ENCODE data around the gene TRPM4.
"Not testable (repeated sequence)": the region's sequence is repeated elsewhere in the genome, so short reads cannot be mapped to it uniquely, and the experiment has no call there.

The TRPM4 gene

DNA sequence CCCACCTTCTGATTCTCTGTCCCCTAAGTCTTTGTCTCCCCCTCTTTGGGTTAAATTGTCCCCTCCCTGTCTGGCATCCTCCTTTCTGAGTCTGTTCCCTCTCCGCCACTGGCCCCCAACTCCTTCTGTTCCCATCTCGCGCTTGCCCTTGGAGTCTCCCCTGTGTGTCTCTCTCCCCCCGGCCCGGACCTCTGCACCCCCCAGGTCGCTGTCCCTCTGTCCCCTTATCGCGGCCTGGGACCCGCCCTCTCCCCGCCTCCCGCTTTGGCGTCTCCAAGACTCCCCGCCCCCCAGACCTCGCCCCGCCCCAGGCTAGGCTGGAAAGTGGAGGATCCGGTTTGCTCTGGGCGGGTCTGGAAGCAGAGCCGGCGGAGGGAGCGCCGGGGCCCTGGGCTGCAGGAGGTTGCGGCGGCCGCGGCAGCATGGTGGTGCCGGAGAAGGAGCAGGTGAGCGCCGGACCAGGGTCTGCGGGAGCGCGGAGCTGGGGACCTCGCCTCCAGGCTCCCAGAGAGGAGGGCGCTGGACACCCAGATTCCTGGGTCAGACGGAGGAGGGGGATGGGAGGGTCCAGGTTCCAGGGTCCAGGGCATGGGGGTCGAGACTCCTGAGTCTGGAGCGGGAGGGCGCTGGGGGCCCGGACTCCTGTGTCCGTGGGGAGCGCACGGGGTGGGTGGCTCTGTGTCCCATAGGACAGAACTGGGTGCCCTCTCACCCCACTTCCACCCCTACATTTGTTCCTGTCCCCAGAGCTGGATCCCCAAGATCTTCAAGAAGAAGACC lies at the start of gene TRPM4:
Gene TRPM4 (plus strand): TSS at position 348 of the 780 bp plus-strand sequence. CDS start 75 bp downstream, at position 423.
- DNase-seq: peak; percentile 19 to 36

DNA sequence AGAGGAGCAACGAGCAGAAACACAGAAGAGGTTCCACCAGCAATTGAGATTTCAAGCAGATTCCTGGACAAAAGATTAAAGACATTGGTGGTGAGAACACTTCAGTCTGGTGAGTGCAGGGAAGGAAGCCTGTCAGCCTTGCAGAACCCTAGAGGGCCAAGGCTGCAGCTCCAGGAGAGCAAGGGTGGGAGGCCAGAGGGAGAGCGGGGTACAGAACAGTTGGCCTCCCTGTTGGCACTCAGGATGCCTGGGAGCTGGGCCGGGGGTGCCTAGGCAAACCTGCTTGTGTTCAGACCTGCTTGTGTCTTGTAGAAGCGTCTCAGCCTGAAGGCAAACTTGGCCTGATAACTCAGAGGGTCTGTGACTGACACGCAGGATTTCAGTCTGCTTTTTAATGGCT lies 48.5 kb upstream of the TRPM4 start:
- no peak for DNase-seq

DNA sequence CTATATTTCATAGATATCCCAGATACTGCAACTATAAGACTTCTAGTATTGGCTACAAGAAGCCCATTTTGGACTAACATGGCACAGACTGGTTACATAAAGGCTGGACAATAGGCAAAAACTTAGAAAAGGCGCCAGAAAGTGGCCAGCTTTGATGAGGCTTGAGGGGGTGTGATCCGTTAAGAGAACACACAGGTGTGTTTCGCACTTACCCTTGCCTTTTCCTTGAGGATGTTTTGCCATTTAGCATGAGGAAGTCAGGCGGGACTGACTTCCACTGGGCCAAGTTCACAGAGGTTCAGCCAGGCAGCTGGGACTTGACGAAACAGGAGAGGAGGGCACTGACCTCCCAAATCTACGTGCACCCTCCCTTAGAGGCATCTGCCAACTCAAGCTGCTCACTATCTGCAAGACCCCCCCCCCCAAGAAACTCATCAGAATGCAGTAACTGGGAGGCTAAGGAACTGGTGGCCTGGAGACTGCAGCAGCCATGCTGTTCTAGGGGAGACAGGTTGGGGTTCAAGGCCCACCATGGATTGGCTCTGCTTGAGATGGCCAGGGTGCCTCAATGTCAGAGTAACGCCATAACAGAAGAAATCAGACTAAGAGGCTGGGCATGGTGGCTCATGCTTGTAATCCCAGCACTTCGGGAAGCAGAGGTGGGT lies 47.9 kb upstream of the TRPM4 start:
- DNase-seq: no peak

DNA sequence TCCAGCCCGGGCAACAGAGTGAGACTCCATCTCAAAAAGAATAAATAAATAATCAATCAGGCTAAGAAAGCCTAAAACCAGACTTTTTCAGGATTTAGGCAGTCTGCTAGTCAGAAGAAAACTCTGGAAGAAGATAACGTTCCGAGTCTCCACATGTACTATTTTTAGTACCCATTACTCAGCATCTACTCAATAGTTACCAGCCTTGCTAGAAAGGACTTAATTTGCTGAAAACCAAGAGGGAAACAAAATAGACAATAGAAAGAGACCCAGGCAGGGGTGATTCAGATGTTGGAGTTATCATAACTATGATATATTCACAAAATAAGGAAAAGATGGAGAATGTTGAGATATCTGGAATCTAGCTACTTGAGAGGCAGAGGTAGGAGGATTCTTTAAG lies 47.0 kb upstream of the TRPM4 start:
- DNase-seq: no peak

DNA sequence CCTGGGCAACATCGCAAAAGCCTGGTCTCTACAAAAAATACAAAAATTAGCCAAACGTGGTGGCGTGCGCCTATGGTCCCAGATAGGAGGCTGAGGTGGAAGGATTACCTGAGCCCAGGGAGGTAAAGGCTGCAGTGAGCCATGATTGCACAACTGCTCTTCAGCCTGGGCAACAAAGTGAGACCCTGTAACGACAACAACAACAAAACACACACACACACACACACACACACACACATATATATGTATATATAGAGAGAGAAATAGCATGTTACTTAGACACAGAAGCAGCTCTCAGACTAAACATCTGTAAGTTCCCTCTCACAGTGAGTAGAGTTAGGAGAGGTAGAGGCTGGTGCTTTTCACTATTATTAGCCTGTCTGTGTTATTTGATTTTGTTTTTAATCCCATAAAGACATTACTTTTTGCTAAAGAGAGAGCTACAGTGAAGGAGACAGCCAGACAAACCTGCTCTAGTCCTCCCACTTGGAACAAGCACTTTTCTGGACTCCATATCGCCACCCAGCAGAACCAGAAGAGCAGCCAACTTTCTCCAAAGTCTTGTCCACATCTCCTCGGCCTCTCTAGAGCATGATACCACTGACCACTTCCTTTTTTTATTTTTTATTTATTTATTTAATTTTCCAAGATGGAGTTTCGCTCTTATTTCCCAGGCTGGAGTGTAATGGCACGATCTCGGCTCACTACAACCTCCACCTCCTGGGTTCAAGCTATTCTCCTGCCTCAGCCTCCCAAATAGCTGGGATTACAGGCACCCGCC lies 46.2 kb upstream of the TRPM4 start:
- no peak for DNase-seq

DNA sequence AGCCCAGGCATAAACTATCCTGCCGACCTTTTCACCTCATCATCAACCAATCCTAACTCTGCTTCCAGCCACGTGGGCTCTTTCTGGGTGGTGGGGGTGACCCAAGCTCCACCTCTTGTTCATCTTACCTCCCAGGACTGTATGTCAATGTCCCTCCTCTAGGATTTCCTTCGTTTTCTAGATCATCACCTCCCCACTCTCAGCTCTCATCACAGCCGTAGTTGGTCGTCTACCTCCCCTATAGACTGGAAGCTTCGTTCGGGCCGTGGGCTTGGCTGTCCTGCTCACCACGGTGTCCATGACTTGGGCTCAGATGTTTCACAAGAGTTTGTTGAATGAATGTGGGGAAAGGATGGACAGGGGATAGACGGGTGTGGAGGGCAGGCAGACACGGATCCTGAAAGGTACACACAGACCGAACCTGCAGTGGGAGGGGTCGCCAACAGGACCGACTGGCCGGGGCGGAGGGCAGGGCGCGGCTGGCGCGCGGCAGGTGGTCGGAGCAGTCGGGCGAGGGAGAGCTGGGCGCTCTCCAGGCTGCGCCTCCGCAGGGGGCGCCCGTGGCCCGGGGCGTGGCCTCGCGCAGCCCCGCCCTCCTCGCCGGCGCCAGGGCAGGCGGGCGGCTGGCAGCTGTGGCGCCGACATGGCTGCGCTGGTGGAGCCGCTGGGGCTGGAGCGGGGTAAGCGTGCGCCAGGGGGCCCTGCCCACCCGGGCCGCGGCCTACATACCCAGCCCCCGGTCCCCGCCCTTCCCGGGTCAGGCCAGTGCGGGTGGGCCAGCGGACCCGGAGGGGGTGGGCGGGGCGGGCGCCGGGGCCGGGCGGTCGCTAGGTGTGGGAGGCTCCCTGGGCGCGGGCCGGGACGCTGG lies 43.6 kb upstream of the TRPM4 start, which contains the start of gene LIN7B:
Gene LIN7B (plus strand): TSS at position 609 of the 868 bp plus-strand sequence. CDS start 35 bp downstream, at position 644.
- DNase-seq: peak; percentile 81 to 82

DNA sequence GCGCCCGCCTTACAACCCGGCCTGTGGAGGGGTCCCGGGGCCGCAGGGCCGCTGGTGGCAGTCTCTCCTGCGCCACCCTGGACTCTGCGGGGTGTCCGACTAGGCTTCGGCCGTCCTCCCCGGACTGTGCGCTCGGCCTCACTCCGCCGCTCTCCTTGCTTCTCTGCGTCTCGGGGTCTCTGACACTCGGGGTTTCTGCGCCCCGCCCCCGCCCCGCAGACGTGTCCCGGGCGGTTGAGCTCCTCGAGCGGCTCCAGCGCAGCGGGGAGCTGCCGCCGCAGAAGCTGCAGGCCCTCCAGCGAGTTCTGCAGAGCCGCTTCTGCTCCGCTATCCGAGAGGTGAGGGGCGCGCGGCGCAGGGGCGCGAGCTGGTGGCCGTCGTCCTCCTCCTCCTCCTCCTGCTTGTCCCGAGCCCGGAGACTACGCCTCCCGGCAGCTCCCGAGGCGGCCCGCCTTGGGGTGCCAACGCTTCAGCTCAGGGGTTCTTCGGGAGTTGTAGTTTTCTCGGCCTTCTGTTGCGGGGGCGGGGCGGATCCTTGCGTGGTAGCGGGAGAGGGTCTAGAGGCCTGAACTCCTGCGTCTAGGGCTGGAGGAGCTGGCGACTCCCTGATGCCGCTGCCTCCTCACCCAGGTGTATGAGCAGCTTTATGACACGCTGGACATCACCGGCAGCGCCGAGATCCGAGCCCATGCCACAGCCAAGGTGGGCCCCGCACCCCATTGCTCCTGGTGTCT lies 42.8 kb upstream of the TRPM4 start:
- peak; percentile 52 to 55 for DNase-seq

DNA sequence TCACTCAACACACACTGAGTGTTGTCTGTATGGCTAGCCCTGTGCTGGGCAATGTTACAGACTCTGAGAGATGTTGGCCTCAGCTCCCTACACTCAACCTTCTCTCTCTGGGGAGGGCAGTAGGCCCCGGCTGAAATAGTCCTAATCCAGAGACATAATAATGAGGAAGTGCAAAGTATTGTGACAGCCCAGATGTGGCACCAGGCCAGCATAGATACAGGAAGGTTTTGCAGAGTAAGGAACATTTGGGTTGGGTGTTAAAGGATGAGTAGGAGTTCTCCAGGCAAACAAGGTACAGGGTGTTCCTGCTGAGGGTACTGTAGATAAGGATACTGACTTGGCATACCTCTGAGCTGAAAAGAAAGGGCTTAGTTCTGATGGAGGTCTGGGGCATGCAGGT lies 41.0 kb upstream of the TRPM4 start:
- peak in 1 of 2 donors; percentile 19 for DNase-seq

DNA sequence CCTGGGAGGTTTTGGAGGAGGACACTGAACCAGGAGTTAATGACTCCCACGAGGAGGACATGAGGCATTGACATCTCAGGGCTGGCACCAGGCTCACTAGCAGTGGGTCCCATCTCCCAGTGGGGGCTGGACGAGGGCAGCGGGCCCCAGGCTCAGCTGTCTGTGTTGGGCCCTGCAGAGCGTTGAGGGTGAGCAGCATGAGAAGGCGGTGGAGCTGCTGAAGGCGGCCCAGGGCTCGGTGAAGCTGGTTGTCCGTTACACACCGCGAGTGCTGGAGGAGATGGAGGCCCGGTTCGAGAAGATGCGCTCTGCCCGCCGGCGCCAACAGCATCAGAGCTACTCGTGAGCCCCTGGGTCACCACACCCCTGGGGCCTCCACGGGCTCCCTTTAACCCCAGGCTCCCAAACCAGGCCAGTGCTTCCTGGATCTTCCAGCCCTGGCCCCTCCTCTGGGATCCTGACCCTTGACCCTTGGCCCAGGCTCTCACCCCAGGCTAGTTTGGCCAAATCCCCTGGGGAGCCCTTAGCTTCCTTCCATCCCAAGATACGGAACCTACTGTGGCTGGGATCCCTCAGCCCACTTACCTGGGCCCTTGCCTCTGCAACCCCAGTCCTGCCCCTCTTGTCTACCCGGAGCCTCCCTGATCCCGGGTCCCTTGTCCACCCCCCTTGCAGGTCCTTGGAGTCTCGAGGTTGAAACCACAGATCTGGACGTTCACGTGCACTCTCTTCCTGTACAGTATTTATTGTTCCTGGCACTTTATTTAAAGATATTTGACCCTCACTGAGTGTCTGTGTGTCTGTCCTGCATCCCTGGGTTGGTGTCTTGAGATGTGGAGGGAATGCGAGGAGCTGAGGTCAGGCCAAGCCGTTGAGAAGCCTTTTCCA lies 39.7 kb upstream of the TRPM4 start:
- no peak for DNase-seq

DNA sequence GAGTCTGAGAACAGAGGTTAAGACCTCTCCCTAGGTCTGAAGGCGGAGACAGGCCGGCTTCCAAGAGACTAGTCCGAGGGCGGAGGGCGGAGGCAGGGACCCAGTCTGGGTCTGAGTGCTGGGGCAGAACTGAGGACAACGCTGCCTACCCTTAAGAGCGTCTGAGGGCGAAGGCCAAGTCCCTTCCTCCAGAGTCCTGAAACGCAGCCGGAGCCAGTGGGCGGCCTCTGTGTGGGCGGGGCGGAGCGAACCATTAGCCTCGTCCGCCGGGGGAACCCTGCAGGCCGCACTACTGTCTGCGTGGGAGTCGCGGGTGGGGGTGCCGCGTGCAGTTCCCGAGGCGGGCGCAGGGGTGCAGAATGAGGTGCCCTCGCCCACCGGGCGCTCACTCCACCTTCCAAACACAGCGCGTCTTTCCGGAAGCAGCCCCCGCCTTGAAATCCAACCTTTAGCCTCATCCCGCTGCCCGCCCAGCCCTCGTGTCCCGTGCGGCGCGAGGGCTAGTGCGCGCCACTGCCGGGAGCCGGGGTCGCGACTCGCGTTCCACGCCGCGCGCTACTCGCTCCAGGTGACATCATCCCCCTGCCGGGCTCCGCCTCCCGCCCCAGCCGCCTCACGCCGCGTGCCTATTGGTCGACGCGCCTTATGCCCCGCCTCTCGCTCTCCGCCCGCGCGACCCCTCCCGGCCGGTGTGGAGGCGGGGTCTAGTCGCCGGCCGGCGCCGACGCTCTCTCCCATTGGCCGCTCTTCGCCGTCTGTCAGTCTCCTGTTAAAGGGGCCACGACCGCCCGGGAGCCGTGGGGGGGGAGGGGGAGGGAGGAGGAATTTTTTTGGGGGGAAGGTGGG lies 38.8 kb upstream of the TRPM4 start, which contains the start of gene C19orf73:
Gene C19orf73 (minus strand): TSS at position 579 of the 846 bp plus-strand sequence. CDS start 121 bp downstream, at position 458.
- DNase-seq: peak; percentile 96 to 97

DNA sequence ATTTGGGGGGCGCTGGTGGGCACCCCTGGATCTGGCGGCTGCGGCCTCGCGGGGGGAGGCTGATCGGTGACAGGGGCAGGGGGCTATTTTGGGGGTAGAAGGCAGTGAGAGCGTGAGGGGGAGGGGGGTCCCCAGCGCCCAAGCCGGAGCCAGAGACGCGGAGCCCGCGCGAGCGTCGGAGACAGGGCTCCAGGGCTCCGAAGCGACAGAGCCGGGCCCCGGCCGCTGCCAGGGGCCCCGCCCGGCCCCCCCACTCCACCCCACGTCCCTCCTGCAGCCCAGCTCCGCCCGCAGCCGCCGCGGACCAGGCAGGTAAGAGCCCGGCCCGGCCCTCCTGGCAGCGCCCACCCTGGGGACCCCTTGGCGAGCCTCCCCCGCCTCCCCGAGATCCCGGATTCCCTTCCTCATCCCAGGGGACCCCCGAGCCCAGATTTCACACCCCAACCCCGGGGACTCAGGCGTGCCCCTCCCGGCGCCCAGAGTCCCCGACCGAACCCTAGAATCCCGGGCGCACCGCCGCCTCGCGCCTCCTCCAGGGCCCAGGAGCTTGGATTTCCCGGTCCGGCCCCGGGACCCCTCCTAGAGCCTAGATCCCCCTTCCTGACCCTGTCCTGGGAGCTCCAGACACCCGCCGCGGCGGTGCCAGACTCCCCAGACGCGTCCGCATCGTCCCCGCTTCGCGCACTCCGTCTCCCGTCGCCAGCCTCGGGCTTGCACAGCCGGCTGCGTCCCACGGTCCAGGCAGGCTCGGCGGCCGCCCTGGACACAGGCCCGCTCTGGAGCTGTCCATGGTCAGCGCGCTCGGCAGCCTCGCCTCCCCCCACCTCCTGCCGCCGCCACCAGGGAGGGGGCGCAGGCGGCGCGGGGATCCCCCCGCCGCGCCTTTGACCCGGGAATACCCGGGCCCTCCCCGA lies 37.9 kb upstream of the TRPM4 start, which contains the start of gene PPFIA3:
Gene PPFIA3 (plus strand): TSS at position 134 of the 914 bp plus-strand sequence. CDS start 8,330 bp downstream, outside the sequence.
- DNase-seq: peak; percentile 12 to 35

DNA sequence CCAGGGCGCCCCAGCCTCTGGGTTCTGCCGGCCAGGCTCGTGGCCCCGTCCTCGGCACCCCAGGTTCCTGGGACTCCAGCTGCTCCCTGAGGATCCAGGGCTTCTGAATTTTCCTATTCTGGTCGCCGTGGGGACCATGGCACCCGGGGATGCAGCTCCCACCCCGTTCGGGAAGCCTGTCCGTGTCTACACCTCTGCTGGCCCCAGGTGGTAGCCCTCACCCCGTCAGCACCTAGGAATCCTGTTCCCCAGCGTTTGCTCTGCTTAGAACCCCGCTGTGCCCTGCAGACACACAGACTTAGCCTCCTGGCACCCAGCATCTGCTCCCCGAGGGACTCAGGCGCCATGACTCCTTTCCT lies 37.3 kb upstream of the TRPM4 start:
- DNase-seq: no peak

DNA sequence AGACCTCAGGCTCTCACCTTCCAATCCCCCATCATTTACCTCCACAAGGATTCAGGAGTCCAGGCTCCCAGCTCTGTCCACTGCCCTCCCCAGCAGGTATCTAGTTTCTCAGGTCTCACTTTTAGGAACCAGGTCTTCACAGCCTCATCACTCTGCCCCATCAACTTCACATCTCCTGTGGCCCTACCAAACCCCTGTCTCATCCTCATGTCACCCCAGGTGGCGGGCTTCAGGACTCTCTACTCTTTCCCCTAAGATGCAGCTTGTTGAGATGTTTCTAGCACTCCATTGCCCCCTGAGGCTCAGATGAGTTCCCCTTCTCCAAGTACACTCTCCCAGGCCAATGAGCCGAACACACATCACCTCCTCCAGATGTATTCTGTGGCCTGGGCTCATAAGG lies 36.7 kb upstream of the TRPM4 start:
- DNase-seq: no peak

DNA sequence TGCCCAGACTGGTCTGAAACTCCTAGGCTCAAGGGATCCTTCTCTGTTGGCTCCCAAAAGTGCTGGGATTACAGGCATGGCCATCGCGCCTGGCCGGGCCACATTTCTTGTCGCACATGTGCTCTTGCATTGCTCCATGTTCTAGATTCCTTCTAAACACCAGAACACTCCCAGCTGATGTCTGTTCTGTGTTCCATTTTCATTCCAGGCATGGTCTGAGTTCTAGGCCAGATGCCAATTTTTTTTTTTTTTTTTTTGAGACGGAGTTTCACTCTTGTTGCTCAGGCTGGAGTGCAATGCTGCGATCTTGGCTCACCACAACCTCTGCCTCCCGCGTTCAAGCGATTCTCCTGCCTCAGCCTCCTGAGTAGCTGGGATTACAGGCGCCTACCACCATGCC lies 35.8 kb upstream of the TRPM4 start:
- not testable (repeated sequence) for DNase-seq

DNA sequence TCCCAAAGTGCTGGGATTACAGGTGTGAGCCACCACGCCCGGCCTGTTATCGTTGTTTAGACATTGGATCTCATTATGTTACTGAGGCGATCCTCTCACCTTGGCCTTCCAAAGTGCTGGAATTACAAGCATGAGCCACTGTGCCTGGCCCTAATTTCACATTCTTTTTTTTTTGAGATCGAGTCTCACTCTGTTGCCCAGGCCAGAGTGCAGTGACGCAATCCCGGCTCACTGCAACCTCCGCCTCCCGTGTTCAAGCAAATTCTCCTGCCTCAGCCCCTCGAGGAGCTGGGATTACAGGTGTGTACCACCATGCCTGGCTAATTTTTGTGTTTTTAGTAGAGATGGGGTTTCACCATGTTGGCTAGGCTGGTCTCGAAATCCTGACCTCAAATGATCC lies 34.3 kb upstream of the TRPM4 start:
- DNase-seq: not testable (repeated sequence)

DNA sequence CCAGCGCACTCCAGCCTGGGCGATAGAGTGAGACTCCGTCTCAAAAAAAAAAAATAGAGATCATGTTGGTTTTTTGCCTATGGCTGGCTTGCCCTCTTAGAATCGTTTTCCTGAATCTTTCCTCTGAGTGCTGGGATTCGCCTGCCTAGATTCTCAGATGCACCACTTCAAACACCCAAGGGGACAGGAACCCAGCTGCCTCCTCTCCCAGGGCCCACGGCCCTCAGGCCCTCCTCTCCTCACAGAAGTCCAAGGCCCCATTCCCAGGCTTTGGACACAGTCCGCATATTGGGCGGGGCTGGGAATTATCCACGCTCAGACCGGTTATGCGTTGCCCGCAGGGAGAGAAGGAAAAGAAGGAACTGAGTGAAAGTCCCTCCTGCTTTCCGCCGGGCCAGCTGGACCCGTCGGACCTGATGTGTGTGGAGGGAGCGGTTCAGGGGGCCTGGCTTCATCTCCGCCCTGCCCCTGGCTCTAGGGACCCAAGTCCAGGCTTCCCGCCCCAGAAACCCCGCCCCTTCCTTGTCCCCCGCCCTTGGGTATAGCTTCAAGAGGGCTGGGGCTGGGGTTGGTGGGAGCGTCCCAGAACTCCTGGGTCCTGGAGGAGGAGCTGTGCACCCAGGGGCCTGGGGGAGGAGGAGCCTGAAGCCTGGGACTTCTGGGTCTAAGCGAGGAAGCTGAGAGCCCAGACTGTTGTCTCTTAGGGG lies 32.4 kb upstream of the TRPM4 start:
- no peak for DNase-seq

DNA sequence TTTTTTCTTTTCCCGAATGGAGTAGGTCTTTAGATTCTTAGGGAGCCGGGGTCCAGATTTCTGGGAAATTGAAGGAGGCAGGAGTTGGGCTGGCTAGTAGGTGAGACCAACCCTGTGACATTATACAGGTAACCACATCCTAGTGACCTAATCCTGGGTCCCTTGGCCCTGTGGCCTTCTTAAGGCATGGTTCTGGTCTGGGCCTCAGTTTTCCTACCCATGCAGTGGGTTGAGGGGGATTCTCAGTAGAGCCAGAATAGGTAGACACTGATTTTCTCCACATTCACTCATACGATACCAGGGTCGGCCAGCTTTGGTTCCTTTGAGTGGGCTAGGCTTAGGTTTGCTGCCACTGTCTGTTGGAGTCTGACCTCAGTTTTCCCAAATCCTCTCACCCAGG lies 31.0 kb upstream of the TRPM4 start:
- no peak for DNase-seq

DNA sequence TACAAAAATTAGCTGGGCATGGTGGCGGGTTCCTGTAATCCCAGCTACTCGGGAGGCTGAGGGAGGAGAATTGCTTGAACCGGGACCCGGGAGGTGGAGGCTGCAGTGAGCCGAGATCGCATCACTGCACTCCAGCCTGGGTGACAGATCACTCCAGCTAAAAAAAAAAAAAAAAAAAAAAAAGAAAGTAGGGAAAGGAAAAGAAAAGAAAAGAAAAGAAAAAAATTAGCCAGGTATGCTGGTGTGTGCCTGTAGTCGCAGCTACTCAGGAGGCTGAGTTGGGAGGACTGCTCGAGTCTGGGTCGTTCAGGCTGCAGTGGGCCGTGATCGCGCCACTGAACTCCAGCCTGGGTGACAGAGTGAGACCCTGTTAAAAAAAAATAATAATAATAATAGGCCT lies 30.4 kb upstream of the TRPM4 start:
- DNase-seq: not testable (repeated sequence)

All from CD4-positive, alpha-beta T cell treated with Interleukin-1 beta for 1 hour (primary cell).